Osteocyte (in vitro differentiated cells): ENCODE results near the gene LOXHD1. TPM values are rescaled to one million over a fixed set of nuclear protein-coding genes. Genes with fewer than 3 reads are reported as not detected.

Source experiments
- DNase-seq: peaks from one replicate; pipeline ENCODE4 v3.0.0; 2021; ENCODE audit warnings: mixed read lengths; ENCODE audit not compliant: unreplicated experiment; ENCODE audit errors: extremely low spot score
- H3K27ac Mint-ChIP-seq: one replicate; pipeline ENCODE4 v1.8.0; 2021; ENCODE audit warnings: mild to moderate bottlenecking, mixed read lengths; ENCODE audit not compliant: unreplicated experiment
- H3K27me3 Mint-ChIP-seq: one replicate; pipeline ENCODE4 v1.8.0; 2021; ENCODE audit warnings: mixed read lengths; ENCODE audit not compliant: unreplicated experiment
- H3K36me3 Mint-ChIP-seq: one replicate; pipeline ENCODE4 v1.8.0; 2021; ENCODE audit warnings: mixed read lengths; ENCODE audit not compliant: unreplicated experiment
- H3K4me1 Mint-ChIP-seq: one replicate; pipeline ENCODE4 v1.8.0; 2021; ENCODE audit warnings: mixed read lengths; ENCODE audit not compliant: unreplicated experiment
- H3K4me3 Mint-ChIP-seq: one replicate; pipeline ENCODE4 v1.8.0; 2021; ENCODE audit warnings: mild to moderate bottlenecking, moderate library complexity, mixed read lengths; ENCODE audit not compliant: unreplicated experiment
- H3K9me3 Mint-ChIP-seq: one replicate; pipeline ENCODE4 v1.8.0; 2021; ENCODE audit warnings: mixed read lengths; ENCODE audit not compliant: unreplicated experiment
- CTCF ChIP-seq: fragments of 200-600 bp; sonication (generic); IDR thresholded peaks from 2 replicates; pipeline ENCODE4 v1.5.0; 2021; ENCODE audit warnings: antibody characterized with exemption, mild to moderate bottlenecking, moderate library complexity
- total RNA-seq: library from RNA; stranded (reverse); gene quantifications from 2 replicates; pipeline ENCODE4 v1.2.1, GENCODE V29; 2021

Gene LOXHD1
- total RNA-seq, 1 donor from 2014 or later, result not detected

DNA sequence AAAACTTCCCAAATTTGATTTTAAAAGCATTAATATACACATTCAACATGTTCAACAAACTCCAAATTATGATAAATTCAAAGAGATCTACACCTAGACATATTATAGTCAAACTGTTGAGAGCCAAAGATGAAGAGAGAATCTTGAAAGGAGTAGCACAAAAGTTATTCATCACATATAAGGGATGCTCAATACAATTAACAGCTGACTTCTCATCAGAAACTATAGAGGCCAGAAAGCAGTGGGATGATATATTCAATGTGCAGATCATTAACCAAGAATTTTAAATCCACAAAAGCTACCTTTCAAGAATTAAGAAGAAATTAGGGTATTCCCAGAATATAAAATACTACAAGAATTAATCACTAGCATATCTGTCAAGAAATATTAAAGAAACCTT is 75.4 kb downstream of the LOXHD1 start:
- no peak for TF ChIP-seq CTCF
- Mint-ChIP-seq H3K4me1 (no peaks in the 10 kb centered on the region), H3K9me3 (peaks cover 18% of the 10 kb centered on the region), H3K36me3 (no peaks in the 10 kb centered on the region), H3K4me3 (no peak overlapping the region), H3K27me3 (peaks cover 8% of the 10 kb centered on the region), H3K27ac (no peak overlapping the region)
- no peak for DNase-seq

- TF ChIP-seq CTCF, result no peak
- DNase-seq, result peak; percentile 65
- Mint-ChIP-seq H3K36me3 (no peaks in the 10 kb centered on the region), H3K4me1 (no peaks in the 10 kb centered on the region), H3K27me3 (peaks cover 5% of the 10 kb centered on the region), H3K4me3 (no peak overlapping the region), H3K27ac (no peak overlapping the region), H3K9me3 (peaks cover 18% of the 10 kb centered on the region)
Measured at GRCh38 chr18:46578987-46579386, 78.0 kb downstream of the LOXHD1 start.

- H3K27me3 Mint-ChIP-seq, result no peaks in the 10 kb centered on the region
- no peaks in the 10 kb centered on the region for H3K36me3 Mint-ChIP-seq
- H3K4me3 Mint-ChIP-seq, result no peak overlapping the region
- no peak for TF ChIP-seq CTCF
- H3K9me3 Mint-ChIP-seq, result peaks cover 18% of the 10 kb centered on the region
- H3K4me1 Mint-ChIP-seq, result no peaks in the 10 kb centered on the region
- H3K27ac Mint-ChIP-seq, result no peak overlapping the region
- peak; percentile 68 for DNase-seq
Measured at GRCh38 chr18:46577546-46577945, 79.5 kb downstream of the LOXHD1 start.

DNA sequence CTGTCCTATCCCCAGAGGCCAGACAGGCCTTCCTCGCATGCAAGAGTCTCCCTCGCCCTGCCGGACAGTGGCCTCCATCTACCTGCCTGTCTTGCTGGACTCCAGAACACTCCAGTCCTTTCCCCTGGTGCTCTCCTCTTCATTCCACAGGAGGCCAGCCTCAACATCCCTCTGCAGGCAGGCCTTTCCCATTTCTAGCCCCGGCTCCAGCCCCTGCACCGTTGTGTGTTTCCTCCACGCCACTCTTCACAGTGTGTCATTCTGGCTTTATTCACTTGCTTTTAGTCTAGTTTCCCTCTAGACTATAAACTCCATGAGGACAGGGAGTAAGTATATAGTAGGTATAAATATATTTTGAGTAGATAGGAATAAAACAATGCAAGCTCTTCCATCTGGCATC is 81.2 kb downstream of the LOXHD1 start:
- TF ChIP-seq CTCF, result no peak
- no peak overlapping the region for H3K4me3 Mint-ChIP-seq
- no peaks in the 10 kb centered on the region for H3K27me3 Mint-ChIP-seq

DNA sequence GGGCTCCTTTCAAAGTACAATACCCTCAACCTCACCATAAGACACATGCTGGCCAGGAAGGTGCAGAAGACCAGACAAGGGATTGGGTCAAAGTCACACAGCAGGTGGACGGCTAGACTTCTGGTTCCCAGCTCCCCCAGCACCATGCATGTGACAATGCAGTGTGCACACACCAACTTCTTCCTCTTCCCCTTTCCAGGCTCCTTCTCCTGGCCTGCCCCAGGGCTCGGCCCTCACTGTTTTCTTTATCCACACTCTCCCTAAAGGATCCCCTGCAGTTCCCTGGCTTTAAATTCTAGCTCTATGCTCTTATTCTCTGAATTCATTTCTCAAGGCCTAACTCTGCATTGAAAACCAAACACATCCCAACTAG is 82.3 kb downstream of the LOXHD1 start:
- DNase-seq, result no peak
- Mint-ChIP-seq H3K27me3 (no peaks in the 10 kb centered on the region), H3K36me3 (no peaks in the 10 kb centered on the region), H3K9me3 (peaks cover 3% of the 10 kb centered on the region), H3K27ac (no peak overlapping the region), H3K4me3 (no peak overlapping the region), H3K4me1 (no peaks in the 10 kb centered on the region)
- no peak for TF ChIP-seq CTCF

More for the DNA sequence above, 81.2 kb downstream of the LOXHD1 start:
- no peaks in the 10 kb centered on the region for H3K4me1 Mint-ChIP-seq
- peaks cover 9% of the 10 kb centered on the region for H3K9me3 Mint-ChIP-seq
- H3K36me3 Mint-ChIP-seq, result no peaks in the 10 kb centered on the region
- H3K27ac Mint-ChIP-seq, result no peak overlapping the region
- peak; percentile 76 for DNase-seq
